Measurements from ENCODE around the gene MTHFS. TPM values are rescaled to one million over a fixed set of nuclear protein-coding genes. Genes with fewer than 3 reads are reported as not detected.

Gene MTHFS
- total and polyA plus RNA-seq, 2 donors (not counting 1 experiment from before 2014, with no cell fraction given) = 9.5 to 21.6 TPM

DNA sequence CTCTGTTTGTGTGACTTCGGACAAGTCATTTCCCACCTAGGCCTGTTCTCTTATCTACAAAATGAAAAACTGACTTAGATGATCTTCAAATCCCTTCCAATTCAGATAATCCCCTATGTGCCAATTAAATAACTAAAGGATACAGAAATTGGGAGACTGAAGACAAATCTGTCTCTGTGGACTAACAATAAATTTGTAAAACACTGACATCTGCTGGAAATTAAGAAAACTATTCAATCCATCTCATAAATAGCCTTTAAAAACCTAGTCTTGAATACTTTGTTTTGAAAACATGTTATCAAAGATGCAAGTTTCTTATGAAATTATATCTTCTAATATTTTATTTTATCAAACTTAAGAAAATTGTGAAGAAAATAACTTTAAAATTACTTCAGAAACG, 38.3 kb downstream of the MTHFS start:
- Histone ChIP-seq H3K9ac (ENCODE audit: insufficient read depth, low read length) (no peak overlapping the region), H3K36me3 (ENCODE audit: control insufficient read depth, insufficient read depth, low read length) (no peaks in the 10 kb centered on the region), H4K20me1 (ENCODE audit: control insufficient read depth, extremely low read depth, insufficient read depth, low read length) (no peaks in the 10 kb centered on the region), H3K4me1 (ENCODE audit: control insufficient read depth, extremely low read depth, insufficient read depth, low read length) (no peaks in the 10 kb centered on the region), H3K27ac (ENCODE audit: insufficient read depth, low read length) (no peak overlapping the region), H3K4me2 (ENCODE audit: extremely low read depth, insufficient read depth, low read length) (no peak overlapping the region), H3K9me3 (ENCODE audit: control insufficient read depth, insufficient read depth, low read depth, low read length) (no peaks in the 10 kb centered on the region), H3K79me2 (ENCODE audit: control insufficient read depth, insufficient read depth, low read length) (no peaks in the 10 kb centered on the region), H3K4me3 (replicated peaks in 1 of 4; ENCODE audit: control extremely low read depth in 1 of 4, insufficient read depth in 1 of 4, low read depth in 3 of 4, low read length in 4 of 4) (no peak overlapping the region), H3K27me3 (ENCODE audit: control insufficient read depth, insufficient read depth, low read length) (no peaks in the 10 kb centered on the region), H2AFZ (ENCODE audit: low read length) (no peak overlapping the region)
- peak in 1 of 2 donors; percentile 18 for TF ChIP-seq CTCF (conservative IDR thresholded peaks at IDR 0.05 in 1 of 2, IDR thresholded peaks at IDR 0.05 in 1 of 2; ENCODE audit: low read depth in 1 of 2, low read length in 2 of 2)
- no peak for TF ChIP-seq EZH2 (IDR thresholded peaks at IDR 0.05; ENCODE audit: low read length, missing control alignments)
- DNase-seq (ENCODE audit: low read depth in 2 of 2) = no peak

GRCh38 chr15:79853492-79854328, 43.1 kb downstream of the MTHFS start:
- H3K36me3 ChIP-seq (ENCODE audit: control insufficient read depth, insufficient read depth, low read length) = no peaks in the 10 kb centered on the region
- H3K9me3 ChIP-seq (ENCODE audit: control insufficient read depth, insufficient read depth, low read depth, low read length) = no peaks in the 10 kb centered on the region
- no peak overlapping the region for H3K4me2 ChIP-seq (ENCODE audit: extremely low read depth, insufficient read depth, low read length)
- H3K79me2 ChIP-seq (ENCODE audit: control insufficient read depth, insufficient read depth, low read length) = no peaks in the 10 kb centered on the region
- H3K27me3 ChIP-seq (ENCODE audit: control insufficient read depth, insufficient read depth, low read length) = no peaks in the 10 kb centered on the region
- DNase-seq (ENCODE audit: low read depth in 2 of 2) = peak; percentile 84 to 90
- no peak overlapping the region for H3K27ac ChIP-seq (ENCODE audit: insufficient read depth, low read length)
- H2AFZ ChIP-seq (ENCODE audit: low read length) = no peak overlapping the region
- no peaks in the 10 kb centered on the region for H4K20me1 ChIP-seq (ENCODE audit: control insufficient read depth, extremely low read depth, insufficient read depth, low read length)
- H3K4me3 ChIP-seq (replicated peaks in 1 of 4; ENCODE audit: control extremely low read depth in 1 of 4, insufficient read depth in 1 of 4, low read depth in 3 of 4, low read length in 4 of 4) = no peak overlapping the region
- H3K4me1 ChIP-seq (ENCODE audit: control insufficient read depth, extremely low read depth, insufficient read depth, low read length) = no peaks in the 10 kb centered on the region
- TF ChIP-seq EZH2 (IDR thresholded peaks at IDR 0.05; ENCODE audit: low read length, missing control alignments) (no peak), CTCF (conservative IDR thresholded peaks at IDR 0.05 in 1 of 2, IDR thresholded peaks at IDR 0.05 in 1 of 2; ENCODE audit: low read depth in 1 of 2, low read length in 2 of 2) (peak; percentile 100)
- H3K9ac ChIP-seq (ENCODE audit: insufficient read depth, low read length) = no peak overlapping the region

- peak; percentile 21 to 50 for DNase-seq (ENCODE audit: low read depth in 2 of 2)
- Histone ChIP-seq H3K4me1 (ENCODE audit: control insufficient read depth, extremely low read depth, insufficient read depth, low read length) (no peaks in the 10 kb centered on the region), H4K20me1 (ENCODE audit: control insufficient read depth, extremely low read depth, insufficient read depth, low read length) (no peaks in the 10 kb centered on the region), H3K36me3 (ENCODE audit: control insufficient read depth, insufficient read depth, low read length) (no peaks in the 10 kb centered on the region), H3K4me3 (replicated peaks in 1 of 4; ENCODE audit: control extremely low read depth in 1 of 4, insufficient read depth in 1 of 4, low read depth in 3 of 4, low read length in 4 of 4) (no peak overlapping the region), H3K27me3 (ENCODE audit: control insufficient read depth, insufficient read depth, low read length) (no peaks in the 10 kb centered on the region), H3K79me2 (ENCODE audit: control insufficient read depth, insufficient read depth, low read length) (no peaks in the 10 kb centered on the region), H3K9me3 (ENCODE audit: control insufficient read depth, insufficient read depth, low read depth, low read length) (no peaks in the 10 kb centered on the region), H3K27ac (ENCODE audit: insufficient read depth, low read length) (no peak overlapping the region), H2AFZ (ENCODE audit: low read length) (no peak overlapping the region), H3K9ac (ENCODE audit: insufficient read depth, low read length) (no peak overlapping the region), H3K4me2 (ENCODE audit: extremely low read depth, insufficient read depth, low read length) (no peak overlapping the region)
- TF ChIP-seq EZH2 (IDR thresholded peaks at IDR 0.05; ENCODE audit: low read length, missing control alignments) (no peak), CTCF (conservative IDR thresholded peaks at IDR 0.05 in 1 of 2, IDR thresholded peaks at IDR 0.05 in 1 of 2; ENCODE audit: low read depth in 1 of 2, low read length in 2 of 2) (peak; percentile 82 to 88)
Measured at GRCh38 chr15:79849789-79850188, 47.0 kb downstream of the MTHFS start.
